ENCODE data around the gene SLC25A30. TPM values are rescaled to one million over a fixed set of nuclear protein-coding genes. Genes with fewer than 3 reads are reported as not detected.

Gene SLC25A30
- total RNA-seq, 3 donors from 2014 or later (not counting 1 experiment from before 2014, with no cell fraction given): 15.0 to 22.3 (median 22.0) TPM

DNA sequence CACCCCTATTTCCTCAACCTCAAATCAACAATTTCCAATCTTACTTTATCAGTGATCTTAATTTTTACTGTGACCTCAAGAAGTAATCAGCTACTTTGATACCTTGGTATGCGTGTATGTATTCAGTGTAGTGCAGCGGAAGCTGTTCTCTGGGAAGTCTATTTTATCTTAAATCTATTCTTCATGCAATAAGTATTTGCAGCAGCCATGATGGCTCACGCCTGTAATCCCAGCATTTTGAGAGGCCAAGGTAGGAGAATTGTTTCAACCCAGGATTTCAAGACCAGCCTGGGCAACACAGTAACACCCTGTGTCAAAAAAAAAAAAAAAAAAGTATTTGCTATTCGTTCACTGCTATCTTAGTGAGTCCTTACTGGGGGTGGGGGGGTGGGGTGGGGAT lies 6.5 kb downstream of the SLC25A30 start:
- Mint-ChIP-seq H3K9me3 (no peaks in the 10 kb centered on the region), H3K27ac (no peak overlapping the region), H3K4me1 (peaks cover 8 to 26% of the 10 kb centered on the region in 2 donors), H3K4me3 (no peak overlapping the region), H3K27me3 (ENCODE audit: low read depth in 2 of 2) (no peaks in the 10 kb centered on the region), H3K36me3 (peaks cover 10% of the 10 kb centered on the region)
- Histone ChIP-seq H3K4me1 (ENCODE audit: control insufficient read depth, insufficient read depth, low read length) (peaks cover 8% of the 10 kb centered on the region), H3K9me3 (ENCODE audit: control insufficient read depth, insufficient read depth, low read length) (no peaks in the 10 kb centered on the region), H3K4me3 (ENCODE audit: low read length) (no peak overlapping the region), H3K27me3 (ENCODE audit: control insufficient read depth, insufficient read depth, low read length) (no peaks in the 10 kb centered on the region), H3K27ac (ENCODE audit: low read length) (no peak overlapping the region), H3K36me3 (ENCODE audit: control insufficient read depth, insufficient read depth, low read length) (peaks cover 31% of the 10 kb centered on the region)
- no peak for TF ChIP-seq CTCF (IDR thresholded peaks at IDR 0.05)
- ATAC-seq: no peak
- DNase-seq: no peak
- WGBS (ENCODE audit: insufficient coverage): 100% methylated on average over 1 of the region's 4 CpGs
- intact Hi-C loops (cut with micrococcal nuclease): loop anchor here (10.0 kb wide), 1 partner anchor 47 kb away; no protein-coding TSS in a partner anchor

DNA sequence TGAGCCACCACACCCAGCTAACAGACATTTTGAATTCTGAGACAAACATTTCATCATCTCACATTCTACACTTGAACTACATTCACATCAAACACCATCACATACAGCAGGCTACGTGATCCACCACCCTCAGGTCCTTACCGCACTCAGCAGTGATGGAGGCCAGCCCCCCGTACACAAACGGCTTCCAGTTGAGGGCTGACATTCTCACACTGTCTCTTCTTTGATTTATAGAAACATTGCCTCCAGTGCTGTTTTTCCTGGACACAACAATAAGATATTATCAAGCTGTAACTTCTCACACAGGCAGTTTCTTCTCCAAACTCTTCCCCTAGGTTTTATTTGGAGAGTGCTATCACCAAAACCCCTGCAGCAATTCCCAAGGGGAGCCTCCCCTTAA lies 7.0 kb downstream of the SLC25A30 start:
- DNase-seq (no peak), ATAC-seq (no peak)
- Histone ChIP-seq H3K9me3 (ENCODE audit: control insufficient read depth, insufficient read depth, low read length) (no peaks in the 10 kb centered on the region), H3K27me3 (ENCODE audit: control insufficient read depth, insufficient read depth, low read length) (no peaks in the 10 kb centered on the region), H3K27ac (ENCODE audit: low read length) (no peak overlapping the region), H3K36me3 (ENCODE audit: control insufficient read depth, insufficient read depth, low read length) (peaks cover 34% of the 10 kb centered on the region), H3K4me3 (ENCODE audit: low read length) (no peak overlapping the region), H3K4me1 (ENCODE audit: control insufficient read depth, insufficient read depth, low read length) (peaks cover 3% of the 10 kb centered on the region)
- Mint-ChIP-seq H3K27ac (no peak overlapping the region), H3K4me3 (no peak overlapping the region), H3K4me1 (peaks cover 12 to 29% of the 10 kb centered on the region in 2 donors), H3K36me3 (peaks cover 10% of the 10 kb centered on the region), H3K9me3 (no peaks in the 10 kb centered on the region), H3K27me3 (ENCODE audit: low read depth in 2 of 2) (no peaks in the 10 kb centered on the region)
- no peak for TF ChIP-seq CTCF (IDR thresholded peaks at IDR 0.05)
- intact Hi-C loops (cut with micrococcal nuclease): loop anchor here (10.0 kb wide), 1 partner anchor 46 kb away; no protein-coding TSS in a partner anchor
- 90% methylated on average over 4 of the region's 4 CpGs for WGBS (ENCODE audit: insufficient coverage)

DNA sequence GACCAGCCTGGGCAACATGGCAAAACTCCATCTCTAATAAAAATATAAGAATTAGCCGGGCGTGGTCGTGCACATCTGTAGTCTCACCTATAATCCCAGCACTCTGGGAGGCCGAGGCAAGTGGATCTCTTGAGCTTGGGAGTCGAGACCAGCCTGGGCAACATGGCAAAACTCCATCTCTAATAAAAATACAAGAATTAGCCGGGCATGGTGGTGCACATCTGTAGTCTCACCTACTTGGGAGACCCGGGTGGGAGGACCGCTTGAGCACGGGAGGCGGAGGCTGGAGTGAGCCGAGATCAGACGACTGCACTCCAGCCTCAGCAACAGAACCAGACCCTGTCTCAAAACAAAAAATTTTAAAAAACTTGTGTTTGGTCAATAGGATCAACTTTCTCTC lies 7.7 kb downstream of the SLC25A30 start:
- Mint-ChIP-seq H3K9me3 (no peaks in the 10 kb centered on the region), H3K4me3 (no peak overlapping the region), H3K4me1 (peaks cover 13 to 29% of the 10 kb centered on the region in 2 donors), H3K27ac (no peak overlapping the region), H3K36me3 (peaks cover 10% of the 10 kb centered on the region), H3K27me3 (ENCODE audit: low read depth in 2 of 2) (no peaks in the 10 kb centered on the region)
- Histone ChIP-seq H3K4me3 (ENCODE audit: low read length) (no peak overlapping the region), H3K4me1 (ENCODE audit: control insufficient read depth, insufficient read depth, low read length) (no peaks in the 10 kb centered on the region), H3K9me3 (ENCODE audit: control insufficient read depth, insufficient read depth, low read length) (no peaks in the 10 kb centered on the region), H3K36me3 (ENCODE audit: control insufficient read depth, insufficient read depth, low read length) (peaks cover 38% of the 10 kb centered on the region), H3K27ac (ENCODE audit: low read length) (no peak overlapping the region), H3K27me3 (ENCODE audit: control insufficient read depth, insufficient read depth, low read length) (no peaks in the 10 kb centered on the region)
- no peak for ATAC-seq
- intact Hi-C loops (cut with micrococcal nuclease): loop anchor here (10.0 kb wide), 1 partner anchor 46 kb away; no protein-coding TSS in a partner anchor
- DNase-seq: no peak
- no peak for TF ChIP-seq CTCF (IDR thresholded peaks at IDR 0.05)
- 98% methylated on average over 12 of the region's 12 CpGs for WGBS (ENCODE audit: insufficient coverage)

GRCh38 chr13:45410001-45410400 lies 8.2 kb downstream of the SLC25A30 start:
- Mint-ChIP-seq H3K36me3 (peaks cover 10% of the 10 kb centered on the region), H3K27ac (no peak overlapping the region), H3K27me3 (ENCODE audit: low read depth in 2 of 2) (no peaks in the 10 kb centered on the region), H3K4me1 (peaks cover 13 to 27% of the 10 kb centered on the region in 2 donors), H3K4me3 (no peak overlapping the region), H3K9me3 (no peaks in the 10 kb centered on the region)
- Histone ChIP-seq H3K27ac (ENCODE audit: low read length) (no peak overlapping the region), H3K36me3 (ENCODE audit: control insufficient read depth, insufficient read depth, low read length) (peaks cover 42% of the 10 kb centered on the region), H3K9me3 (ENCODE audit: control insufficient read depth, insufficient read depth, low read length) (no peaks in the 10 kb centered on the region), H3K4me1 (ENCODE audit: control insufficient read depth, insufficient read depth, low read length) (no peaks in the 10 kb centered on the region), H3K27me3 (ENCODE audit: control insufficient read depth, insufficient read depth, low read length) (no peaks in the 10 kb centered on the region), H3K4me3 (ENCODE audit: low read length) (no peak overlapping the region)
- no peak for TF ChIP-seq CTCF (IDR thresholded peaks at IDR 0.05)
- DNase-seq (no peak), ATAC-seq (no peak)
- intact Hi-C loops (cut with micrococcal nuclease): loop anchor here (10.0 kb wide), 1 partner anchor 45 kb away; no protein-coding TSS in a partner anchor
- 89% methylated on average over 2 of the region's 2 CpGs for WGBS (ENCODE audit: insufficient coverage)

Measured in natural killer cell (primary cell).